ENCODE measurements around the gene LRRIQ1. TPM values are rescaled to one million over a fixed set of nuclear protein-coding genes. Genes with fewer than 3 reads are reported as not detected.

LRRIQ1 gene
- total RNA-seq, 1 experiment from 2014 or later = 0.40 TPM

DNA sequence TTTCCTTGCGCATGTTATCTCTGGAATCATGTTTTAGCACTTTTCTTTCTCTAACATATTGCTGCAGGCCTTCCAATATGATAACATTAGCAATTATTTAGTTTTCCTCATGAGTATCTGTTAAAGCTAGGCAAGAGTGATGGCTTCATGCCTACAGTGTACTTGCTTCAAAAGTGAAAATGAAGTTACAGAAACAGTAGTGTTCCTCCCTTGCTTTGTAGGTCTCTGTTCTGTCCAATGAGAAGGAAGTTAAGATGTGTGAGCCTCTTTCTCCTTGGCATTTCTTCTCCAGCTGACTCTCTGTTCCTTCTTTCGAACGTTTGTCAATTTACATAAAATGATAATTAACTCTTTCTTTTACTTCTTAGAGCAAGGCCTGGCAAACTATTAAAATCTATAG is 22.2 kb downstream of the LRRIQ1 start:
- TF ChIP-seq EZH2 (IDR thresholded peaks at IDR 0.05; ENCODE audit: low read length, unreplicated experiment) (no peak), EZH2phosphoT487 (IDR thresholded peaks at IDR 0.05; ENCODE audit: borderline replicate concordance, low read length) (no peak)
- TF ChIP-seq, protein P1, sequence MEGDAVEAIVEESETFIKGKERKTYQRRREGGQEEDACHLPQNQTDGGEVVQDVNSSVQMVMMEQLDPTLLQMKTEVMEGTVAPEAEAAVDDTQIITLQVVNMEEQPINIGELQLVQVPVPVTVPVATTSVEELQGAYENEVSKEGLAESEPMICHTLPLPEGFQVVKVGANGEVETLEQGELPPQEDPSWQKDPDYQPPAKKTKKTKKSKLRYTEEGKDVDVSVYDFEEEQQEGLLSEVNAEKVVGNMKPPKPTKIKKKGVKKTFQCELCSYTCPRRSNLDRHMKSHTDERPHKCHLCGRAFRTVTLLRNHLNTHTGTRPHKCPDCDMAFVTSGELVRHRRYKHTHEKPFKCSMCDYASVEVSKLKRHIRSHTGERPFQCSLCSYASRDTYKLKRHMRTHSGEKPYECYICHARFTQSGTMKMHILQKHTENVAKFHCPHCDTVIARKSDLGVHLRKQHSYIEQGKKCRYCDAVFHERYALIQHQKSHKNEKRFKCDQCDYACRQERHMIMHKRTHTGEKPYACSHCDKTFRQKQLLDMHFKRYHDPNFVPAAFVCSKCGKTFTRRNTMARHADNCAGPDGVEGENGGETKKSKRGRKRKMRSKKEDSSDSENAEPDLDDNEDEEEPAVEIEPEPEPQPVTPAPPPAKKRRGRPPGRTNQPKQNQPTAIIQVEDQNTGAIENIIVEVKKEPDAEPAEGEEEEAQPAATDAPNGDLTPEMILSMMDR (conservative IDR thresholded peaks at IDR 0.05; ENCODE audit: low read depth, low read length) = no peak
- ATAC-seq = no peak
- POLR2A ChIA-PET (ENCODE audit: unreplicated experiment) = no interaction called here
- Histone ChIP-seq H3K9me3 (ENCODE audit: low read length) (no peaks in the 10 kb centered on the region), H3K27ac (ENCODE audit: low read length) (no peak overlapping the region), H3K9me2 (replicated peaks; ENCODE audit: low read length) (no peaks in the 10 kb centered on the region), H3K79me2 (ENCODE audit: low read length) (no peaks in the 10 kb centered on the region), H3K4me1 (ENCODE audit: insufficient read depth, low read length) (no peaks in the 10 kb centered on the region), H2AFZ (ENCODE audit: low read length) (no peak overlapping the region), H4K20me1 (ENCODE audit: low read length) (no peaks in the 10 kb centered on the region), H3K4me2 (ENCODE audit: low read length) (no peak overlapping the region), H3K27me3 (ENCODE audit: low read length) (peaks cover 26% of the 10 kb centered on the region; the same call in 1 of the 2 replicates), H3K4me3 (ENCODE audit: low read length) (no peak overlapping the region), H3F3A (ENCODE audit: low read length, unreplicated experiment) (no peaks in the 10 kb centered on the region), H3K36me3 (ENCODE audit: low read depth, low read length) (no peaks in the 10 kb centered on the region), H3K9ac (ENCODE audit: low read length) (no peak overlapping the region)
- no peak for DNase-seq
- intact Hi-C loops (cut with micrococcal nuclease) = no loop called here
- CTCF ChIA-PET = no interaction called here
- no TSS peak for BruUV-seq (replicated peaks)

- no peak for TF ChIP-seq EZH2 (IDR thresholded peaks at IDR 0.05; ENCODE audit: low read length, unreplicated experiment)
- TF ChIP-seq, protein P1 (conservative IDR thresholded peaks at IDR 0.05; ENCODE audit: low read depth, low read length) = no peak
- TF ChIP-seq EZH2phosphoT487 (IDR thresholded peaks at IDR 0.05; ENCODE audit: borderline replicate concordance, low read length) = no peak
- Histone ChIP-seq H3K9ac (ENCODE audit: low read length) (no peak overlapping the region), H3K4me2 (ENCODE audit: low read length) (no peak overlapping the region), H3K36me3 (ENCODE audit: low read depth, low read length) (no peaks in the 10 kb centered on the region), H3F3A (ENCODE audit: low read length, unreplicated experiment) (no peaks in the 10 kb centered on the region), H3K9me2 (replicated peaks; ENCODE audit: low read length) (no peaks in the 10 kb centered on the region), H3K4me1 (ENCODE audit: insufficient read depth, low read length) (no peaks in the 10 kb centered on the region), H3K79me2 (ENCODE audit: low read length) (no peaks in the 10 kb centered on the region), H3K4me3 (ENCODE audit: low read length) (no peak overlapping the region), H3K9me3 (ENCODE audit: low read length) (no peaks in the 10 kb centered on the region), H4K20me1 (ENCODE audit: low read length) (no peaks in the 10 kb centered on the region), H3K27ac (ENCODE audit: low read length) (no peak overlapping the region), H2AFZ (ENCODE audit: low read length) (no peak overlapping the region), H3K27me3 (ENCODE audit: low read length) (peaks cover 19% of the 10 kb centered on the region; the same call in 1 of the 2 replicates)
- no peak for ATAC-seq
- ChIA-PET POLR2A (ENCODE audit: unreplicated experiment) (no interaction called here), CTCF (no interaction called here)
- no TSS peak for BruUV-seq (replicated peaks)
- DNase-seq = no peak
- intact Hi-C loops (cut with micrococcal nuclease) = no loop called here
Measured at GRCh38 chr12:85059594-85059993, 23.4 kb downstream of the LRRIQ1 start.

GRCh38 chr12:85060916-85061315 is 24.8 kb downstream of the LRRIQ1 start:
- Histone ChIP-seq H3K27ac (ENCODE audit: low read length) (no peak overlapping the region), H3K9ac (ENCODE audit: low read length) (no peak overlapping the region), H4K20me1 (ENCODE audit: low read length) (no peaks in the 10 kb centered on the region), H3K4me1 (ENCODE audit: insufficient read depth, low read length) (no peaks in the 10 kb centered on the region), H3K4me2 (ENCODE audit: low read length) (no peak overlapping the region), H3K9me3 (ENCODE audit: low read length) (no peaks in the 10 kb centered on the region), H3F3A (ENCODE audit: low read length, unreplicated experiment) (no peaks in the 10 kb centered on the region), H2AFZ (ENCODE audit: low read length) (no peak overlapping the region), H3K4me3 (ENCODE audit: low read length) (no peak overlapping the region), H3K9me2 (replicated peaks; ENCODE audit: low read length) (no peaks in the 10 kb centered on the region), H3K79me2 (ENCODE audit: low read length) (no peaks in the 10 kb centered on the region), H3K36me3 (ENCODE audit: low read depth, low read length) (no peaks in the 10 kb centered on the region), H3K27me3 (ENCODE audit: low read length) (peaks cover 8% of the 10 kb centered on the region; the same call in 1 of the 2 replicates)
- CTCF ChIA-PET = no interaction called here
- TF ChIP-seq EZH2phosphoT487 (IDR thresholded peaks at IDR 0.05; ENCODE audit: borderline replicate concordance, low read length) (no peak), EZH2 (IDR thresholded peaks at IDR 0.05; ENCODE audit: low read length, unreplicated experiment) (no peak)
- TF ChIP-seq, protein P1 (conservative IDR thresholded peaks at IDR 0.05; ENCODE audit: low read depth, low read length) = no peak
- BruUV-seq (replicated peaks) = no TSS peak
- POLR2A ChIA-PET (ENCODE audit: unreplicated experiment) = interaction anchor here (0.6 kb wide), 1 partner anchor 789 kb away, joined by 4 read pairs; no protein-coding TSS in a partner anchor
- DNase-seq (no peak), ATAC-seq (no peak)
- intact Hi-C loops (cut with micrococcal nuclease) = no loop called here
